Measurements from ENCODE around the gene DNASE1L2.
"Not testable (repeated sequence)": the region's sequence is repeated elsewhere in the genome, so short reads cannot be mapped to it uniquely, and the experiment has no call there.

DNASE1L2 gene

DNA sequence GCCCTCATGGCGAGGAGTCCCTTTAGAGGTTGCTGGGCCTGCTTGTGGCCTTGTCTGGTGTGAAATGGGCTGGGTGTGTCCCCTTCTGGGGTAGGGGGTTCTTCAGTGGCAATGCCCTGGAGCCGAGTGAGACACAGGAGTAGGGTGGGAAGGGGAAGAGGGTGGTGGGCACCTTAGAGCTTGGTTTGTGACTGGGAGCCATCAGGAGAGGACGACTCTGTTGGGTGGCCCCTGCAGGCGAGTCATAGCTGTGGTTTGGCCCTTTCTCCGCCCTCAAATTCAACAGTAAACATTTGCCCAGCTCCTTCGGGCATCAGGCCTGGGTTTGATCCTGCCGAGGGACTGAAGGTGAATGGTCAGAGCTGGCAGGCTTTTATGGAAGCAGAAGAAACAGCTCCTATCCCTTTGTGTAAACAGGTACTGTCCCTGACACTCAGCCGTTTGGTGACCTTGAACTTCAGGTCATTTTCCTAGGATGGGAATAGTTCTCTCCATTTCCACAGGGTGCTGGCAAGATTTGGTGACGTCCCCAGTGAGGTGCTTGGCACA lies 9.9 kb upstream of the DNASE1L2 start:
- no peak for DNase-seq

DNA sequence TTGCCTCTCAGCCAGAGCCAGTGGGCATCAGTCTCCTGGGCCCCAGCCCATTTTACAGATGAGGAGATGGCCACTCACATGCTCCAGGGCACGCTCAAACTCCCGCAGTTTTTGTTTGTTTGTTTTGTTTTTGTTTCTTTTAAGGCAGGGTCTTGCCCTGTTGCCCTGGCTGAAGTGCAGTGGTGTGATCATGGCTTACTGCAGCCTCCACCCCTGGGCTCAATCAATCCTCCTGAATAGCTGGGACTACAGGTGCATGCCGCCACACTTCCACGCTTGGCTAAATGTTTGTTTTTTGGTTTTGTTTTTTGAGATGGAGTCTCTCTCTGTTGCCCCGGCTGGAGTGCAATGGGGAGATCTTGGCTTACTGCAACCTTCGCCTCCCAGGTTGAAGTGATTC lies 9.3 kb upstream of the DNASE1L2 start:
- no peak for DNase-seq

DNA sequence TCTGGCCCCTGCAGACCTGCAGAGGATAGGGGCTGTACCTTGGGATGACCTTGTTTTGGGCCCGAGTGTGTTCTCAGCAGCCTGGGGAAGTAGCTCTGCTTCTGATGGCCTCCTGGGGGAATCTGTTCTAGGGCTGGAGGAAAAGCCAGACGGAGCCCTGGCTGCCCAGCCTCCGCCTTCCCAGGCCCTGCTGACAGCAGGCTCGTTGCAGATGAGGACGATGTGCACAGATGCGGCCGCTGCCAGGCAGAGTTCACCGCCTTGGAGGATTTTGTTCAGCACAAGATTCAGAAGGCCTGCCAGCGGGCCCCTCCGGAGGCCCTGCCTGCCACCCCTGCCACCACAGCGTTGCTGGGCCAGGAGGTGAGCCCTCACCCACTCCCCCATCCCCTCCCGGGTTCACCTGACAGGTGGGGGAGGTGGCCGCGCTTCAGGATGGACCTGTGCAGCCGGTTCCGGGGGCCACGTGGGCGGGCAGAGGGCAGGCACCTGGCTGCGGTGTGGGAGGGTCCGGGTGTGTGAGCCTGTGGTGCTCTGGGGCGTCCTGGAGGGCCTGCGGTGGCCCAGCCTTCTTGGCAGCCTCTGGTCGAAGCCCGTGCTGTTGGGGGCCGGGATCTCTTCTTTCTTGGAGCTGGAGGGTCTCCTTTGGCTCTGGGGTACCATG lies 8.0 kb upstream of the DNASE1L2 start:
- no peak for DNase-seq

DNA sequence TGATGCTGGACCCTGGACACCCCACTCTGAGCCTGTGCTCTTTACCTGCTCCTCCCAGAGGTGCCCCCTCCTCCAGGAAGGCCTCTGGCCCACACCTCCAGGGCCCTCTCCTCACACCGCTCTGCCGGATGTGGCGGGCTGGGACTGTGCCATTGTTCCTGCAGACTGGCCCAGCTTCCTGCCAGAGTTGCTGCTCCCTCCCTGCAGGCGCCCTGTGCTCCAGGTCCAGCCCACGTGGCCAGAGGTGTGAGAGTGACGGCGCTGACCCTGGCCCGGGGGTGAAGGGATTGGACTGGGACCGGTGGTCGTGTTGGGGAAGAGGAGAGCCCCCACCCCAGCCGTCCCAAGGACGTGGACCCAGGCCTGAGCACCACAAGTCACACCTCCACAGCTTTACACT lies 7.2 kb upstream of the DNASE1L2 start:
- no peak for DNase-seq

DNA sequence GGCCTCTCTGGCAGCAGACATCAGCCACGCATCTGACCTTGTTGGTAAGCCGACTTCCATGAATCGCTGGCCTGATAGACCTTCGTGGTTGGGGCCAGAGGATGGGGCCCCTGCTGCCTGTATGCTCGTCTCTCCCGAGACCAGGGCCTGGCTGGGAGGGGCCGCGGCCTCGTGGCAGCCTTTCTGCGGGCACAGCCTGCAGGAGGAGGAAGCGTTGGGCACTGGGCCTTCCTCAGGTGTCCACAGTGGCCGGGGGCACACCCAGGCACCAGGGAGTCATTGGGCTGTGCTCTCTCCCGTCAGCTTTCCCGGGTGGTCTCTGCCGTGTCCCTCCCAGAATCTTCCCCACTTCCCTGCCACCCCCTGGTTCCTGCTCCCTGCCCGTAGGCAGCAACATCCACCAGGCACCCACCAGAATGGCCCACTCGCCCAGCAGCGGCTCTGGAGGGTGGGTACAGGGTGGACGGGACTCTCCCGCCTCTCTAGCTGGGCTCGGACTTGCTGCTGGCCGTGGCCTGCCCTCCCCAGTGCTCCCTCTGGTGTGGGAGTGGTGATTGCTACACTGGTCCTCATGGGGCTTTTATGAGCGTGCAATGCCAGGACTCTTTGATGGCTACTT lies 6.5 kb upstream of the DNASE1L2 start:
- no peak for DNase-seq

DNA sequence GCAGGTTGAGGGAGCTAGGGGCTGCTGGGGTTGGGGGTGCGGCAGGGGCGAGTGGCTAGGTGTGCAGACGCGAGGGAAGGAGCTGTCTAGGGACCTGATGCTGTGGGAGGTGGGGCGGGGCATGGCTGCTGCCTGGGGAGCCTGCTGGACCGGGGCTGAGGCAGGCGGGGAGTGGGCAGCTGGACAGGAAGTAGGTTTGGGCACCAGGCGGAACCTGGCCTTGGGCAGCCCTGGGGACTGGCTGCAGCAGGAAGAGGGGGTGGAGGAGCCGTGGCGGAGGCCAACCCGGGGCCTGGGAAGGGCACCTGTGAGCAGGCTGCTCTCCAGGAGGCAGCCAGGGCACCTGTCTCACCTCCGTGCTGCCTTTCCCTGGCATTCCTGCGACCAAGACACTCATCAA lies 5.9 kb upstream of the DNASE1L2 start:
- DNase-seq: no peak

DNA sequence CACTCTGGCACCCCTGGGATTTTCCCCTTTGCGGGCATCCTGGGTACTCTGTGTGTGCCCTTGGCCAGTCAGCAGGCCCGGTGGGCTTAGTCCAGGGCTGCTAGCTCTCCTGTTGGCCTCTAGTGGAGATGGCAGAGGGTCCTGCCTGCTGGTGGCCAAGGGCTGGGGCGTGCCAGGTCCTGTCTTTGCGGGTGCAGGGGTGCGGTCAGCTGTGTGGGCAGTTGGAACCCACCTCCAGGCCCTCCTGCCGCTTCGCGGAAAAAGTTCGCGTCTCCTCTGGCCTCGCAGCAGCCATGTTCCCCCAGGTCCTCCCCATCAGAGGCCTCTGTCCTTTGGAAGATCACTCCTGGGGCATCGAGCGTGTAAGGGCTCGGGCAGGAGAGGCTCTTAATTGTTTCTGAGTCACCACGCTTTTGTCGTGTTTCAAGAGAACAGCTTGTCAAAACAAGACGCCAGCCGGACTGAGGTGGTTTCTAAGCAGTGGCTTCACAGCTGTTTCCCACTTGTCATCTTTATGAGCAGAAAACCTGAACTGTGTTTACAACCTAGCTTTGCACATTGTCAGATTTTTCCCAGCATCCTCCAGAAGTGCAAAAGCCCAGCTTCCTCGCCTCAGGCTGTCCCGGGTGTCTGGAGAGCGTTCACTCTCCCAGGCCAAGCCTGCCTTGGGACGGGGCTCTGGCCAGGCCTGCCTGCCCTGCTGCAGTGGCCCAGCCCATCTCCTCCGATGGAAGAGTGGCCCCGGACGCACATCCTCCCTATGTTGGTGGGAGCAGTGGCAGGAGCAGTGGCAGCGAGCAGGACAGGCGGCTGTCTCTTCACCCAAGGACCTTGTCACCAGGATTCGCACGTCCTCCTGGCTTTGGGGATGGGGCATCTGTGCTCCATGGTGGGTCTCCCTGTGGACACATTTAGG lies 5.0 kb upstream of the DNASE1L2 start:
- DNase-seq: no peak

DNA sequence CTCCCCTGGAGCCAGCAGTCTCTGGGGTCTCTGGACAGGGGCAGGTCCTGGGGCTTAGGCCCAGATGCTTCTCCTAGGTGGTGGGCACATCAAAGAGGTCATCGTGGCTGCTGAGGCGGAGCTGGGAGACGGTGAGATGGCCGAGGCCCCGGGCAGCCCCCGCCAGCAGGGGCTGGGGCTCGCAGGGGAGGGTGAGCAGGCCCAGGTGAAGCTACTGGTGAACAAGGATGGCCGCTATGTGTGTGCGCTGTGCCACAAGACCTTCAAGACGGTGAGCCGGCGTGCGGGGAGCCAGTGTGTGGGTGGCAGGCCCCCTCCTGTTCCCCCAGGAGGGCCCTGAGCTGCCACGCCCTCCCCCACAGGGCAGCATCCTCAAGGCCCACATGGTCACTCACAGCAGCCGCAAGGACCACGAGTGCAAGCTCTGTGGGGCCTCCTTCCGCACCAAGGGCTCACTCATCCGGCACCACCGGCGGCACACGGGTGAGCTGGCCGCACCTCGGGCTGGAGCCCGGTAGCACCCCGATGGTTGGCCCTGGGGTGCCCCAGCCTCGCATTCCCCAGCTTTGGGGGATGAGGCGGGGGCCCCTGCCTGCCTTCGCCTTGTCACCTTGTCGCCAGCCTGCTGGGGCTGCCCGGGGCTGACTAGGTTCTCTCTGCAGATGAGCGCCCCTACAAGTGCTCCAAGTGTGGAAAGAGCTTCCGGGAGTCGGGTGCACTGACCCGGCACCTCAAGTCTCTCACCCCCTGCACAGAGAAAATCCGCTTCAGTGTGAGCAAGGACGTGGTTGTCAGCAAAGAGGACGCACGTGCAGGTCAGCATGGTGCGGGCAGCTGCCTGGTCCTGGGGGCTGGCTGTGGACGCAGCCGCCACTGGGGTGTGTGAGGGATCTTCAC lies 3.9 kb upstream of the DNASE1L2 start:
- no peak for DNase-seq

DNA sequence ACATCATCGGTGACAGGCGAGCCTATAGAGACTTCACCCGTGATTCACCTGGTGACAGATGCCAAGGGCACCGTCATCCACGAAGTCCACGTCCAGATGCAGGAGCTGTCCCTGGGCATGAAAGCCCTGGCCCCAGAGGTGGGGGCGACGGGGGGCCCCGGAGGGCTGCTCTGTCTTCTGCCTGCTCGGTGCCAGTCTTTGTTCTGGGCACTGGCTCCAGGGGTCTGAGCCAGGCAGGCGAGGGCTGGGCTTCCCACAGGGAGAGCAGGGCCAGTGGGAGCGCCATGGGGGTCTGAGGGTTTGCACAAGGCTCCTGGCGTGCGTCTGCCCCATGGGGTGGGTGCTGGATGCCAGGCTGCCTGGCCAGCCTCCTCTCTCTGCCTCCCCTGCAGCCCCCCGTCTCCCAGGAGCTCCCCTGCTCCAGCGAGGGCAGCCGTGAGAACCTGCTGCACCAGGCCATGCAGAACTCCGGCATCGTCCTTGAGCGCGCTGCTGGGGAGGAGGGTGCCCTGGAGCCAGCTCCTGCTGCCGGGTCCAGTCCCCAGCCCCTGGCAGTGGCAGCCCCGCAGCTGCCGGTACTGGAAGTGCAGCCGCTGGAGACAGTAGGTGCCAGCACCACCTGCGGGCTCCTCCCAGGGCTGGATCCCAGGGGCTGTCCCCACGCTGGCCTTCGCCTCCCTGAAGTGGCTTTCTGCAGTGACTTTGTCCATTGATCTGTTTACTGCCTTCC lies 3.0 kb upstream of the DNASE1L2 start:
- DNase-seq: no peak

DNA sequence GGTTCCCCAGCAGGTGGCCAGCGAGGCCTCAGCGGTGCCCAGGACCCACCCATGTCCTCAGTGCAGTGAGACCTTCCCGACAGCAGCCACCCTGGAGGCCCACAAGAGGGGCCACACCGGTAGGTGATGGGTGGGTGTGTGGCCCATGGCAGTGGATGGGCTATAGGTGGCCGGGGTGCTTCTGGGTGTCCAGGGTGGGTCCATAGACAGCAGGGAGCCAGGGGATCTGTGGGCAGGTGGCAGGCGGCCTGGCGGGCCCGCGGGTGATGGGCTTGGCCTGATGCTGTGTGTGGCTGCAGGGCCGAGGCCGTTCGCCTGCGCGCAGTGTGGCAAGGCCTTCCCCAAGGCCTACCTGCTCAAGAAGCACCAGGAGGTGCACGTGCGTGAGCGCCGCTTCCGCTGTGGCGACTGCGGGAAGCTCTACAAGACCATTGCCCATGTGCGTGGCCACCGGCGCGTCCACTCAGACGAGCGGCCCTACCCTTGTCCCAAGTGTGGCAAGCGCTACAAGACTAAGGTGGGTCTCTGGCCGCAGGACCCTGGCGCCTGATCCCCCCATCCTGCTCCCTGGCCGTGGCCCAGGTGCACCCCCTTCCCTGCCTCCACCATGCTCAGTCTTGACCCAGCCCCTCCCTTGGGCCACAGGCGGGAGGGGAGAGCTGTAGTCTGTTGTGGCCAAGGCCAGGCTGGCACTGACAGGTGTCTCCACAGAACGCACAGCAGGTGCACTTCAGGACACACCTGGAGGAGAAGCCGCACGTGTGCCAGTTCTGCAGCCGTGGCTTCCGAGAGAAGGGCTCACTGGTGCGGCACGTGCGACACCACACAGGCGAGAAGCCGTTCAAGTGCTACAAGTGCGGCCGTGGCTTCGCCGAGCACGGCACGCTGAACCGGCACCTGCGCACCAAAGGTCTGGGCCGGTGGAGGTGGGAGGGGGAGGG lies 2.1 kb upstream of the DNASE1L2 start:
- DNase-seq: no peak

DNA sequence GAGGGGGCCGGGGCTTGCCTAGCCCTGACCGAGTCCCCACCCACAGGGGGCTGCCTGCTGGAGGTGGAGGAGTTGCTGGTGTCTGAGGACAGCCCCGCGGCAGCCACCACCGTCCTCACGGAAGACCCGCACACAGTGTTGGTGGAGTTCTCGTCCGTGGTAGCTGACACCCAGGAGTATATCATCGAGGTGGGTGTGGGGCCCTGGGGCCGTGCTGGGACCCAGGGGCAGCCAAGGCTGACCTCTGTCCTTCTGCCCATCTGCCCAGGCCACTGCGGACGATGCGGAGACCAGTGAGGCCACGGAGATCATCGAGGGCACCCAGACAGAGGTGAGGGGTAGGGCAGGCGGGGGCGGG lies 1.5 kb upstream of the DNASE1L2 start:
- DNase-seq: no peak

DNA sequence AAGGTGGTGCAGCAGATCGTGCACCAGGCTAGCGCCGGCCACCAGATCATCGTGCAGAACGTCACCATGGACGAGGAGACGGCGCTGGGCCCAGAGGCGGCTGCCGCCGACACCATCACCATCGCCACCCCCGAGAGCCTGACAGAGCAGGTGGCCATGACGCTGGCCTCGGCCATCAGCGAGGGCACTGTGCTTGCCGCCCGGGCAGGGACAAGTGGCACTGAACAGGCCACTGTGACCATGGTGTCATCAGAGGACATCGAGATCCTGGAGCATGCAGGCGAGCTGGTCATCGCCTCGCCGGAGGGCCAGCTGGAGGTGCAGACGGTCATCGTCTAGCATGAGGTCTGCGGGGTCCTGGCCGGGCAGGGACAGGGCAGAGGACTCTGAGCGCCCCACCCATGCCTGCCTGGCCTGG lies 1.0 kb upstream of the DNASE1L2 start:
- DNase-seq: no peak

DNA sequence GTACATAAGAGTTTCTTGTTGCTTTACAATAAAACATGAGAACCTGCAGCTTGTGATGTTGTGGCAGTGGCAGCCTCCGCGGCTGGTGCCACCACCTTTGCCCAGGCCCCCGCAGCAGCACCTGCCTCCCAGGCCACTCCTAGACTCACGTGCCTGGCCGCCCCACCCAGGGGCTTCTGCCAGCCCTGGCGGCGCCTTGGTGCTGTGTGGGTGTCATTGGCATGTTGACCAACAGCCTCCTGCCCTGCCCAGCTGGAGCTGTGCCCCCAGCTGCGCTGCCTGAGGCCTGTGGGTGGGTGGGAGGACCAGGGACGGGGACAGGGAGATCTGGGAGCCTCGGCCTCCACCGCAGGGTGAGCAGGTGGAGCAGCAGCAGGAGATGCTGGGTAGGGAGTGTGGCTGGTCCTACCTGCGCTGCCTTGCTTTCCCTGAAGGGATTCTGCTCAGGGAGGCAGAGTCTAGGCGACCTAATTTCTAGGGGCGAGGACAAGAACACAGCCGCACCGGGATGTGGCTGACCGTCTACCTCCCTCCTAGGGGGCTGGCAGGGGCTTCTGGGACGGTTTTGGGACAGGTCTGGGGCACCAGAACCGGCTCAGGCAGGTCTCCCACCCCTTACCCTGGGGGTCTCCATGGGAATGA lies 428 bp upstream of the DNASE1L2 start:
- DNase-seq: no peak

DNA sequence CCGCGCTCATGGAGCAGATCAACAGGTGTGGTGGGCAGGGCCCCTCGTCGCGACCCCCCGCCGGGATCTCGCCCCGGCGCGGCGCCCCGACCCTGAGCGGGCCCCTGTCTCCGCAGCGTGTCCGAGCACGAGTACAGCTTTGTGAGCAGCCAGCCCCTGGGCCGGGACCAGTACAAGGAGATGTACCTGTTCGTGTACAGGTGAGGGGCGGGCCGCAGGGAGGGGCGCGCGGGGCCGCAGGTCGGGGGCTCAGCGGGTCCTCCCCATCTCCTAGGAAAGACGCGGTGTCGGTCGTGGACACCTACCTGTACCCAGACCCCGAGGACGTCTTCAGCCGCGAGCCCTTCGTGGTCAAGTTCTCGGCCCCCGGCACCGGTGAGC lies 848 bp downstream of the DNASE1L2 start:
- no peak for DNase-seq

DNA sequence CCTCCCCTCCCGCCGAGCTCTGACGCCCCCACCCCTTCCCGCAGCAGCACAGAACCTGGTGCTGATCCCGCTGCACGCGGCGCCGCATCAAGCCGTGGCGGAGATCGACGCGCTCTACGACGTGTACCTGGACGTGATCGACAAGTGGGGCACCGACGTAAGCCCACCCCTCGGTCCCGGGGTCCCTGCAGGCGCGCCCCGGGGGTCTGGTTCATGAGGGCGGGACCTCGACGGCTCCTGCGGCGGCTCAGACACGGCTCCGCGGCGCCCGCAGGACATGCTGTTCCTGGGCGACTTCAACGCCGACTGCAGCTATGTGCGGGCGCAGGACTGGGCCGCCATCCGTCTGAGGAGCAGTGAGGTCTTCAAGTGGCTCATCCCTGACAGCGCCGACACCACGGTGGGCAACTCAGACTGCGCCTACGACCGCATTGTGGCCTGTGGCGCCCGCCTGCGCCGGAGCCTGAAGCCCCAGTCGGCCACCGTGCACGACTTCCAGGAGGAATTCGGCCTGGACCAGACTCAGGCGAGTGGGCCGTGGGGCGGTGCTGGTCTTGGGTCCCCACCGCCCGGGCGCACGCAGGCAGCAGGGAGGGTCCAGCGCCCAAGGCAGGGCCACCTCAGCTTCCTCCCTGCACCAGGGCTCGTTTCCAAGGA lies 1.4 kb downstream of the DNASE1L2 start:
- no peak for DNase-seq

DNA sequence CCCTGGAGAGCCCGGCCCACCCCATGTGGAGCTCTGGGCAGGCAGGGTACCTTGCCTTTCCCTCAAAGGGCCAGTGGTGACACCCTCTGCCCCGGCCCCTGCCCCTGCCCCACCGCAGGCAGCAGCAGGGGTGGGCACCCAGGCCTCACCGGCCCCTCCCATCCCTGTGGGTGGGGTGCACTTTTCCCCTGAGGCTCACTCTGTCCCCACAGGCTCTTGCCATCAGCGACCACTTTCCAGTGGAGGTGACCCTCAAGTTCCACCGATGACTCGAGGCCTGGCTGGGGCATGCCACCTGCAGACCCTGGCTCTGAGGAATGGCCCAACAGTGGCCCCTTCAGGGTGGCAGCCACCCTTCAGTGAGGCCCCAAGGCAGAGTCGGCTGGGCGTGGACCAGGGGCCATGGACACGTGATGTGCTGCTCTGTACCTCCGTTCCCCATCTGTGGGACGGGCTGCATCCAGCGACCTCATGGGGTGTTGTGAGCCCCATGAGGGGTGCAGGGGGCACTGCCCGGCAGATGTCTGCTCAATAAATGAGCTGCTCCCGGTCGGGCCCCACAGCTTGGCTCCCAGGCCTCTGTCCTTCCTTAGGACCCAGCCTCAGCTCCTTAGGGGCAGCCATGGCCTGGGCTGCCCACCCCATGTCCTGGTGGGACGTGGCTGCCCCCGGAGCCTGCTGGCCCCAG lies 2.0 kb downstream of the DNASE1L2 start:
- DNase-seq: no peak

DNA sequence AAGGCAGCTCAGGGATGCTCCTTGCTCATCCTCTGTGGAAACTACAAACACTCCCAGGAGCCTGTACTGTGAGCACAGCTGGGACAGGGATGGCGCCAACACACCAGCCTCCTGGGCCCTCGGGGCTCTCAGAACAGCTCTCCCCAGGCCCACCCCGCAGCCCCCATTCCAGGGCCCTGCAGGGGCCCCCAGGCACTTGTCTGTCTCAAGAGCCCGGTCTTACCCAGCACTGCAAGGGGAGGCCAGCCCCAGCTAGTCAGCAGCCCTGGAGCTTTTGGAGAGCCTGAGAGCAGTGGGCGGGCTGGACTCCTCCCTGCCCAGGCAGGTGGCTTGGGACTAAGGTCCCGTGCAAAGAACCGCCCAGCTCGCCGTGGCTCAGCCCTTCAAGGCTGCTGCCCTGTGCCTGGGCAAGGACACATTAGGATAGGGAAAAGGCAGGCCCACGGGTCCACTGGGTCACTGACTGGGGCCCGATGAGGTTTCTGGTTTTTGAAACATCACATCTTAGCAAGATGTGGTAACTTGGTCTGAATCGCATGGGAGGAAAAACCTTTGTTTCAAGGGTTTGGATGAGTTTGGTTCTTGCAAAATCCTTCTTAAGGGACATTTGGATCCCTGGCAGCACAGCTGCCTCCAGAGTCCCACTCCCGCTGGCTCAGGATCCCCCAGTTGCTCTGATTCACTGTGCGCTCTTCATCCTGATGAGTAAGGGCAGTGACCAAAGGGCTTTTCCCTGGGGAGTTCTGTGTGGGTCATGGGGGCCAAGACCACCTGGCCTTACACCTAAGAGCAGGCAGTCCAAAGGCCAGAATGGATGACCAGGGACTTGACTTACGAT lies 2.8 kb downstream of the DNASE1L2 start:
- no peak for DNase-seq

DNA sequence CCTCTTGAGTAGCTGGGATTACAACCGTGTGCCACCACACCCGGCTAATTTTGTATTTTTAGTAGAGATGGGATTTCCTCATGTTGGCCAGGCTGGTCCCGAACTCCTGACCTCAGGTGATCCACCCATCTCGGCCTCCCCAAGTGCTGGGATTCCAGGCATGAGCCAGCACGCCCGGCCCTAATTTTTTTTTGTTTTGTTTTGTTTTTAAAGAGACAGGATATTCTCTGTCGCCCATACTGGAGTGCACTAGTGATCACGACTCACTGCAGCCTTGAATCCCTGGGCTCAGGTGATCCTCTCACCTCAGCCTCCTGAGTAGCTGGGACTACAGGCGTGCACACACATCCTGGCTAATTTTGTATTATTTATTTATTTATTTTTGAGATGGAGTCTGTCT lies 4.1 kb downstream of the DNASE1L2 start:
- DNase-seq: not testable (repeated sequence)

Data from hippocampal formation (tissue), 2 donors.